NCI-H2081 treated with DMSO at 0.1 percent for 48 hours (cell line): ENCODE measurements around the gene GGT7.
"Not testable (repeated sequence)": the region's sequence is repeated elsewhere in the genome, so short reads cannot be mapped to it uniquely, and the experiment has no call there.

Source experiments
- DNase-seq: peaks from one replicate; lab custom pipeline; 2025; lab: John Stamatoyannopoulos, UW

The GGT7 gene

GRCh38 chr20:34883087-34883688 is 10.5 kb upstream of the GGT7 start:
- no peak for DNase-seq

DNA sequence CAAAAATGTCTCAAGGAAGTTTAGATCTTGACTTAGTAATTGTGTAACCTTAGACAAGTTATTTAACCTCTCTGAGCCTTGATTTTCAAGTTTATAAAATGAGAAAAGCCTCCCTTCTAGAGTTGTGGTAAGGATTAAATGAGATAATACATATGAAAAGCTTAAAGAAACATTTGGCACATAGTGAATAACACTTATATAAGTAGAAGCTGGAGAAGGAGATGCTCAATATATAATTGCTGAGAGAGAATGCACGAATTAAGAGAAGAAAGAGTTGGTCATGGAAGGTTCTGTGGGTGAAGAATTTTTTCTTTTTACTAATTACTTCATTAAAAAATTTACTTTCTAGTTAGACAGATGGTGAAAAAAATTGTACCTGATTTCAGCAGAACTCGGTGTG is 9.0 kb upstream of the GGT7 start:
- DNase-seq, result no peak

- not testable (repeated sequence) for DNase-seq
Measured at GRCh38 chr20:34880971-34881370, 8.3 kb upstream of the GGT7 start.

GRCh38 chr20:34880215-34880850 is 7.7 kb upstream of the GGT7 start:
- DNase-seq, result no peak

GRCh38 chr20:34876406-34877282 is 4.0 kb upstream of the GGT7 start, which contains the start of gene ACSS2:
Gene ACSS2 (plus strand): TSS chr20:34876612. CDS start chr20:34876646, 34 bp downstream.
- DNase-seq, result no peak

- peak; percentile 73 for DNase-seq
Measured at GRCh38 chr20:34875642-34876405, 3.2 kb upstream of the GGT7 start.

GRCh38 chr20:34874094-34874654 is 1.5 kb upstream of the GGT7 start:
- peak; percentile 58 for DNase-seq

- DNase-seq, result no peak
Measured at GRCh38 chr20:34873583-34874093, 982 bp upstream of the GGT7 start.

DNA sequence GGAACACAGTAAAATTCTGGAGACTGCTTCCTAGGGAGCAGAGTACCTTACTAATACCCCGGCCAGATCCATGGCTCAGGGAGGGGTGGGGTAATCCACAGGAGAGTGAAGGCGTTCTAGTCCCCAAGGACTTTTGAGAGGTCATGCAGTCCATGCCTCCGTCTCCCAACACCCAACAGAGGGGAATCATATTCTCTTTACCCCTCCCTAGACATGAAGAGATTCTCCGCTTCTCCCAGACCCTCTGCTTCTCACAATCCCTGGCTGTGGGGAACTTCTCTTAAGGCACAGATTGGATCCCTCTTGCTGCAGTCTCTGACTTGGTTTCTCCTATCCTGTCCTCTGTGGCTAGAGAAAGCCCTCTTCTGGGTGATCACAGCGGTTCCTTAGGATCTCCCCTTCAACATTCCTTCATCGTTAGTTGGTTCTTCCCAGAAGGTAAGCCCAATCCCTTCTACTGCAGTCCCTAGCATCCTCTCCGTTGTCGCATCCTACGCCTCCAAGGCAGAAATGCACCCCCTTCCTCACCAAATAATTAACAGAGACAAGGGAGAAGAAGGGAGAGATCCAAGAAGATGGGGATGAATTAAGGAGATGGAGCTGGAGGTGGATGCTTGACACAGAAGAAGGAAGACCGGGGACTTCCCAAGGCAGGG is 562 bp downstream of the GGT7 start:
- no peak for DNase-seq

- no peak for DNase-seq
Measured at GRCh38 chr20:34871320-34871926, 1.2 kb downstream of the GGT7 start.

- DNase-seq, result no peak
Measured at GRCh38 chr20:34864216-34864615, 8.4 kb downstream of the GGT7 start.

DNA sequence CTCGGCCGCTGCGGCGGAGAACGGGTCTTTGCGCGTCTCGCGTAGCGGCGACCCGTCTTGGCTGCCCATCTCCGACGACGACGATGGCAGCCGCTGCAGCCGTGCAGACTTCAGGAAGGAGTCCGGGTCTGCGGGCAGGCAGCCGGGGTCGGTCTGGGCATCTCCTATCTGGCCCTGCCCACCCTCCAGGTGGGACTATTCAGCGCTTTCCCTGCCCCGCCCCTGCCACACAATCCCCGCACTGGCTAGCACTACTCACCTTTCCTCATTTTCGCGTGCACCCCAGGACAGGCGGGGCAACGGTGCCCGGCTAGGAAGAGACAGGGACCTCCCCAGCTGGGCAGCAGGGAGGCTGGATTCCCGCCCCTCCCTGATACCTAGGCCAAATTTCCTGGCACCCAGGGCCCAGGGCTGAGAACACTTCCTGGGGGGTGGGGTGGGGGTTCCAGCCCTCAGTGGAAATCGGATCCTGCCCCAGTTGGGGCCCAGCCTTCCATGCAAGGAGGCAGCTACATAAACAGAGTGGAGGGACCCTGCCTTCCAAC is 9.2 kb downstream of the GGT7 start:
- DNase-seq, result no peak

GRCh38 chr20:34862724-34863123 is 9.9 kb downstream of the GGT7 start:
- DNase-seq, result no peak

DNA sequence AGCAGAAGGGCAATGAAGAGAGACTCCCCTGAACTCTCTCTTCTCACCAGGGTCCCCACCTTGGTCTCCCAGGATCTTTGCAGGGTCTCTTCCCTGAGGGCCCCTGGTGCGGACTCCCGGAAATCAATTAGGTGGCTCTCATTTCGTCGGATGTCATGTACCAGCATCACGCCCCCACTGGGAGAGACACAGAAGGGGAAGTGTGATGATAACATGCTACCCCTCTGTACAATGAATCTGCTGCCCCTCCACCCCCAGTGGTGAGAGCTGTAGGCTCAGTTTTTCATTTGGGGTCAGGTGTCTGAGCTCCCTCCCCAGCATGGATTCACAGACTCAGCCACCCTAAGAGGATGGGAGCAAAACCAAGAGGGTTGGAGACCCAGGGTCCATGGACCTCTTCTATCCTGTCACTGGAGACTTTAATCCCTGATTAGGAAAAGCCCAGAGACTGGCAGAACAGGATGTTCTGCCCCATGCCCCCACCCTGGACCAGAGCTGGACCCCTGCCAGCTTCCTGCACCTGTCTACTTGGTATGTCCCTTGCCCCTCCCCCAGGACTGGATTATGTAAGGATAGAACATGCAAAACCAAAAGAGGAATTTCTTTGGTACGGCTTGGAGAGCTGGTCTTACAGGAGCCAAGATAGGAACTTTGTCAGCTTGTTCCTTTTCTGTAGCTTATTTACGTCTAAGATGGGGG is 11.1 kb downstream of the GGT7 start:
- DNase-seq, result no peak

DNA sequence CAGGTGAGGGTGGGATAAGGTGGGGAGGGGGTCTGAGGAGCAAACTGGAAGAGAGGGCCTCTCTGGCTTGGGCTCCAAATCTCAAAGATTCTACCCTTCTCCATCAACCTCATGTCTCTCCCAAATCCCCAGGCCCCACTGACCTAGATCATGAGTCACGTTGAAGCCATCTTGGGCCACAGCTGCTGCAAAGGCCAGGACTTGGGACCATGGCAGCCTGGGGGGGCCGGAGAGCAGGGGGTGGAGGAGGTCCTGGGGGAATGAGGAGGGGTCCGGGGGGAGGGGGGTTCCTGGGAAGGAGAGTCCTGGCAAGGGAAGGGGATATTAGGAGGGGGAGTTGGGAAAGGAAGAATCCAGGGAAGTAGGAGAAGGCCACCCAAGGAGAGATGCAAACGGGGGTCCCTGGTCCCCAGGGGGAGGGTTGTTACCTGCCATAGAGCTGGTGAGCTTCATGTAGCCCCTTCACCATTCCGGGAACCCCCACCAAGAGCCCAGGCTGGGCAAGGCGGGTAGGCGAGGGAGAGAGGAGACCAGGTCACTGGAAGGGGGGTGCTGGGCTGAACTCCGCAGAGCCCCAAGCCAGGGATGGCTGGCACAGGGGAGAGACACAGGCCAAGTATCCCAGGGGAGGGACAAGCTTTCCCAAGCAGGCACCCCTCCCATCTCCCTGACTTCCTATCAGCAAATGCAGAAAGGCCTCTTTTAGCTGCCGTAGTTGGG is 12.7 kb downstream of the GGT7 start:
- DNase-seq, result no peak

GRCh38 chr20:34859367-34859766 is 13.3 kb downstream of the GGT7 start:
- DNase-seq, result no peak

- no peak for DNase-seq
Measured at GRCh38 chr20:34852298-34852697, 20.4 kb downstream of the GGT7 start.

- DNase-seq, result no peak
Measured at GRCh38 chr20:34850969-34851368, 21.7 kb downstream of the GGT7 start.

GRCh38 chr20:34849778-34850177 is 22.9 kb downstream of the GGT7 start:
- DNase-seq, result no peak
